Measurements from ENCODE around the gene GPS1.

Gene GPS1

DNA sequence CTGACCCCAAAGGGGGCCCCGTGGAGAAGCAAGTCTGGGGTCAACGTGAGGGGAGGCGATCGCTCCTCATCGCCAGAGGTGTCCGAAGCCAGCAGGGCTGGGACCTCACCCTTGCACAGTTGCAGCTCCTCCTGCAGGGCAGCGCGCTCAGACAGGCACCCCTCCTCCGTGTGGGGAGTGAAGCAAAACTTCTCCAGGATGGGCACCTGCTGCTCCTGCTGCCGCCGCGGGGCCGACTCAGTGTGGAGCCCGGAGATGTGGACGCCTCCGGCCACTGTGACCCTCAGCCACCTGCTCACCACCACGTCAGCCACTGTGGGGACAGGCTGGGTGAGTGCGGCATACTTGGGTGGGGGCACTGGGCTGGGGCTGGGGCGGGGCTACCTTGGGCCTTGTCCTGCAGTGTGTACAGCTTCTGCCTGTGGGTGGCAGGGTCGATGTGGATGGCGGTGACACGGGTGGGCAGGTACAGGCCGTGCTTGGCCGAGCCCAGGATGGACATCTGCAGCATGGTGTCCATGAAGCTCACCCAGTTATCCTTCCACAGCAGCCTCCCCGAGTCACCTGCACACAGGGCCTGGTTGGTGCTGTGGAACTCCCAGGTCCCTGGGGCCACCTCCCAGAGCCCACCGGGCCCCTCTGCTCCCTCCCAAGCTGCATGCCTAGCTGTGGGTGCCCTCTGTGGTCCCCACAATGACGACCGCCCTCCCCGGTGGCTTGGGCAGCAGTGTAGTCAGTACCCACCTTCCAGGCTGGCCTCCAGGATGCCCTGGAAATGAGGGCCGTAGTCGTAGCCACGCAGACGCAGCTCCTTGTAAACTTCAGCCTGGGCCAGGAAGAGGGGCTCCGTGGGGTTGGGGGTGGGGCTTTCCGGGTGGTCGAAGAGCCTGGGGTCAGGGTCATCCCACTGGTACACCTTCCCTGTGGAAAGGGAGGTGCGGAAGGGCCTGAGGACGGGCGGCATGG is 35.5 kb downstream of the GPS1 start:
- Histone ChIP-seq H3K4me3 (no peak overlapping the region), H3K27ac (no peak overlapping the region), H3K4me2 (no peak overlapping the region), H3K9me3 (replicated peaks in 1 of 11) (no peaks in the 10 kb centered on the region), H3K9ac (no peak overlapping the region), H3K4me1 (no peaks in the 10 kb centered on the region), H4K20me1 (peaks cover 0 to 100% (median 99%) of the 10 kb centered on the region in 11 experiments; a peak in 20 of 22 replicates), H3K36me3 (peaks cover 98 to 100% (median 100%) of the 10 kb centered on the region in 11 experiments), H3K27me3 (no peaks in the 10 kb centered on the region)
- TF ChIP-seq Cebpa-rat (IDR thresholded peaks at IDR 0.05): no peak

DNA sequence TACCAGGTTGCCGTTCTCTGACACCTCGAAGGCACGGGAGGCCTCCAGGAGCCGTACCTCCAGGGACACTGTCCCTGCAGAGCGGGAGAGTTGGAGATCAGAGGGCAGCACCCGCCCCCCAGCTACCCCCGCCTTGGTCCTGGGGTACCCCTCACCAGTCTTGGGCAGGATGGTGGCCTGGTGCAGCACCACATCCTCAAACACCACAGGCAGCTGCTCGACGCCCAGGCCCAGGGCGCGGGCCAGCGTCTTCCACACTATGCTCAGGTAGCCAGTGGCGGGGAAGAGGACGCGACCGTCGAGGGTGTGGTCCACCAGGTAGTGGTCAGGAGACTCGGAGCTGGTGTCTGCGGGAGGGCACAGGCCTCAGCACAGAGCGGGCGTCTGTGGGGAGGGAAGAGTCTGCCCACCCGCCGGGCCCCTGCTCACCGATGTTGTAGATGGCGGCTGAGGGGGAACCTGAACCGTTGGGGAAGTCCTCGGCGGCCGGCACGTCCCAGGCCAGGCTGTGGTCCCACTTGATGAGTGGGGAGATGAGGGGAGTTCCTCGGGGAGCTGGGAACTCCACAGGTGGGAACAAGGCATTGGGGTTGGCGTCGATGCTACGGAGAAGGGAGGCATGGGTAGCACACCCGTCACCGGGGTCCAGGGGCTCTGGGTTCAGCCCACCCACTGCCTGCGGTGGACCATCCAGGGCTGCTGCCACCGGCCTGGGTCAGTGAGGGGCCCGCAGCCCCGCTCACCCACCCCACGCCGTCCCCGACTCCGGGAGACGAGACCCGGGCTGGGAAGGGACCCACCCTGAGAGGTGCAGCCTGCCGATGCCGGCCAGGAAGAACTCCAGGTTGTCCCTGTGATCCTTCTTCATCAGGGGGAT is 36.5 kb downstream of the GPS1 start:
- peaks cover 0 to 100% (median 96%) of the 10 kb centered on the region in 11 experiments; a peak in 20 of 22 replicates for H4K20me1 ChIP-seq
- no peak overlapping the region for H3K4me2 ChIP-seq
- no peaks in the 10 kb centered on the region for H3K4me1 ChIP-seq
- no peak overlapping the region for H3K9ac ChIP-seq
- peaks cover 97 to 100% (median 100%) of the 10 kb centered on the region in 11 experiments for H3K36me3 ChIP-seq
- H3K27ac ChIP-seq: no peak overlapping the region
- no peak overlapping the region for H3K4me3 ChIP-seq
- no peaks in the 10 kb centered on the region for H3K27me3 ChIP-seq
- H3K9me3 ChIP-seq (replicated peaks in 1 of 11): no peaks in the 10 kb centered on the region
- TF ChIP-seq Cebpa-rat (IDR thresholded peaks at IDR 0.05): no peak

DNA sequence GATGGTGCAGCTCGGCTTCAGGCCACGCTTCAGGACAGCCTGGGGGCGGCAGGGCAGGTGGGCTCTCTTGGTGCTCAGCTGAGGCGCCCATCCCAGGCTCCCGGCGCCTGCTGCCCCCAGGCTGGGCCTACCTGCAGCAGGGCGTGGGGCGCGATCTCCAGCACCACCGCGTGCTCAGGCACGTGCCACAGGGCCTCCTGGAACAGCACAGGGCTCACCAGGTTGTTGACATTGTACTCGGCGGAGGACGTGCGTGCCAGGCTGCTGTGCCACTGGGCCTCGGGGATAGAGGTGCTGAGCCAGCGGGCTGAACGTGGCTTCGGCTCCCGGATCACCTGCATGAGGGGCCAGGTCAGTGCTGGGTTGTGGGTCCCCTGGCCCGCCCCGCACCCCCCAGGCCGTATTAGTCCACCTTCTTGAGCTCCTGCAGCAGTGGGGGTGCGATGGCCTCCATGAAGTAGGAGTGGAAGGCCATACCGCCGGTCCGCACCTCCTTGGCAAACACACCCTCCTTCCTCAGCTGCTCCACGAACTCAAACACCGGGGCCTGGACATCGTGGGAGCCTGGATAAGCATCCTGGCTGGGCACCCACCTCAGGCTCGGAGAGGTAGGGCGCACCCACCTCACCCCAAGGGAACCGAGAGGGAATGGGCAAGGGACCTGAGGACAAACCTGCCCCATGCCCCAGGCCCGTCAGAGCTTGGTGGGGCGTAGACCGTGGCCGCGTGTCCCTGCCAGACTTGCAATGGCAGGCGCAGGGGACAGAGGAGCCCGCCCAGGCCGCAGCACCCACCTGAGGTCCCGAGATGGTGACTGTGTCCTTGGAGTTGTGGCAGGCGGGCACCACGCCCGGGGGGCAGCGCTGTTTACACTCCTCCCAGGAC is 37.4 kb downstream of the GPS1 start:
- Histone ChIP-seq H3K36me3 (peaks cover 95 to 100% (median 99%) of the 10 kb centered on the region in 11 experiments), H3K4me3 (no peak overlapping the region), H3K27me3 (no peaks in the 10 kb centered on the region), H3K27ac (no peak overlapping the region), H3K4me1 (no peaks in the 10 kb centered on the region), H3K4me2 (no peak overlapping the region), H3K9me3 (replicated peaks in 1 of 11) (no peaks in the 10 kb centered on the region), H4K20me1 (peaks cover 0 to 100% (median 95%) of the 10 kb centered on the region in 11 experiments; a peak in 20 of 22 replicates), H3K9ac (no peak overlapping the region)
- TF ChIP-seq Cebpa-rat (IDR thresholded peaks at IDR 0.05): no peak

DNA sequence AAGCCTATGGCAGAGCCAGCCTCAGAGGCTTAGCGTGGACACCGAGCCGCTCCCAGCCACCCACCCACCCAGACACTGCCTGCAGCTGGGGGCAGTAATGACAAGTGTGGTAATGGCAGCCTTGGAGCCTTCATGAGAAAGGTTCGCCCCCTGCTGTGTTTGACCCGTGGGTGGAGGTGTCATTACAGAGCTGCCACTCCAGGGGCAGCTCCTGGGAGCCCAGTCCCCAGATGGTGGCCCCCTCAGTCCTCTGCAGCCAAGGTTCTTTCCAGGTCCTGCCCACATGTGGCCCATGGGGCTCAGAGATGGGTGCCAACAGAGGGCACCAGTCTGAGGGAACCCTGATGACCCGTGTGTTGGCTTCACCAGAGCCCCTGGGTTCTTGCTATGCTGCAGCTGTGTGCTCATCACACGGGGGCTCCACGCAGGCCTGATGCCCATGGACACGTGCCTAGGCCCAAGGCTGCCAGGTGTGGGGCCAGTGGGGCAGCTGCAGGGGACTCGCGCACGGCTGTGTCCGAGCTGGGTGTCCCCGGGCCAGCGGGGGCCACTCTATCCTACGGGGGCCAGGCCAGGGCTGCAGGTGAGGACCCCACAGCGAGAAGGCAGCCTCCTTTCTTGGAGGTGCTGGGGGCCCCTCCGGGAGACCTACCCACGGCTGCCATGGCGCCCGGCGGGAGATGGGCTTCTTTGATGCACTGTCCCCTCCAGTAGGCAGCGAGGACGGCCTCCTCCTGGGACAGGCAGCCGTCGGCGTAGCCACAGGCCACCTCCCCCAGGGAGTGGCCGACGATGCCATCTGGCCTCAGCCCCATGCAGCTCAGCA is 38.2 kb downstream of the GPS1 start:
- Histone ChIP-seq H3K9ac (no peak overlapping the region), H3K4me2 (no peak overlapping the region), H3K4me3 (no peak overlapping the region), H4K20me1 (peaks cover 0 to 99% (median 92%) of the 10 kb centered on the region in 11 experiments; a peak in 20 of 22 replicates), H3K27me3 (no peaks in the 10 kb centered on the region), H3K27ac (no peak overlapping the region), H3K36me3 (peaks cover 91 to 99% (median 97%) of the 10 kb centered on the region in 11 experiments), H3K9me3 (replicated peaks in 1 of 11) (no peaks in the 10 kb centered on the region), H3K4me1 (0 out of 20 replicates have a peak, but pooled peaks cover 0 to under 1% (median 0%) of the 10 kb centered on the region in 10 experiments)
- TF ChIP-seq Cebpa-rat (IDR thresholded peaks at IDR 0.05): no peak

DNA sequence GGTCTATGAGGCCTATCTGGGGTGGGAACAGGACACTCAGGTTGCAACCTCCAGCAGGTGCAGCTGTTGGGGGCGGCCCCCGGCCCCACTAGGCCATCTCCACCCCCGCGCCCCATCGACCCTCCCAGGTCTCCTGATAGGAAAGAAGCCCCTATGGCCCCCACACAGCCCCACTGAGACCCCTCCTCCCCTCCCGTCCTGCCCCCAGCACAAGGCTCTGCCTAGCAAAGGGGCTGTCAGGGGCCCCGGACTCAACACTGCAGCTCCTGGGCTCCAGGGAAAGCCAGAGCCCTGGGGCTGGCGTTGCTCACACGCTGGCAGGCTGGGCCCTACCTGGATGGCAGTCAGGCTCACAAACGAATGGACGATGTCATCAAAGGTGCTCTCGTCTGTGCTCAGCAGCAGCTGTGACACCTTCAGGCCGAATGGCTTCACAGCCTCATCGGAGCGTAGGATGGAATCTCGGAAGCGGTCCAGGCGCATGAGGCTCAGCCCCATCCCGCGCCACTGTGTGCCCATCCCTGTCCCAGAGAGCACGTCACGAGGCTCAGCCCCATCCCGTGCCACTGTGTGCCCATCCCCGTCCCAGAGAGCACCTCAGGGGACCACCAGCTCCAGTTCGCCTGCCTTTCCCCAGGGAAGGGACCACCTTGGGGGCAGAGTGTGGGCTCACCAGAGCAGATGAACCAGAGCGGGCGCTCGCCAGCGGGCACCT is 39.0 kb downstream of the GPS1 start:
- TF ChIP-seq Cebpa-rat (IDR thresholded peaks at IDR 0.05): no peak
- no peaks in the 10 kb centered on the region for H3K27me3 ChIP-seq

DNA sequence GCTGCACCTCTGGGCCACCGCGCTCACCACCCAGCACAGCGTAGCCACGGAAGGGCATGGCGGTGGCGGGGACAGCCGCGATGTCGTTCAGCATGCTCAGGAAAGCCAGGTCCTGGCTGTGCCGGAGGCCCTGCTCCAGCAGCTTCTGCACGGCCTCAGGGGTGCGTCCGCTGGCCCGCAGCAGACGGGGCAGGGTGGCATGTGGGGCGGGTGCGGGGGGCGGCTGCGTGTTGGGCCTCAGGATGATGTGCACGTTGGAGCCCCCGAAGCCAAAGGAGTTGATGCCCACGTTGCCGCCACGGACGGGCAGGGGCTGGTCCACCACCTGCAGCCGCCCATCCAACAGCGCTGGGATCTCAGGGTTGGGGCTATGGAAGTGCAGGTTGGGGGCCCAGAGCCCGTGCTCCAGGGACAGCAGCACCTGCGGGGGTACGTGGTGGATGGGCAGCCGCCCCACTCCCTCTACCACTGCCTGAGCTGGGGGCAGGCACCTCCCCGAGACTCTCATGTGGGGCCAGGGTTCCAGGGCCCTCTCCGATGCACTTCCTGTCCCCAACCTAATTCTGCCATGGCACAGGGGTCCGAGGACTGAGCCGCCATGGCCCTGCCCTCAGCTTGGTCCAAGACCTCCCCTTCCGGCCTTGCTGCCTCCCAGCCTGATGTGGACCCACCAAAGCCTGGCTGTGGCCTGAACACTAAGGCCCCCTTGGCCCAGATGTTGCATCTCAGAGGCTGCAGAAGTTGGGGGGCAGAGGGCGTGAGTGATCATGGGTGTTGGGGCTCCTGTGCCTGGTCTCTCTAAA is 39.8 kb downstream of the GPS1 start:
- Histone ChIP-seq H3K27me3 (no peaks in the 10 kb centered on the region), H3K27ac (no peak overlapping the region), H3K4me1 (peaks cover 9 to 16% (median 12%) of the 10 kb centered on the region in 10 experiments), H3K36me3 (peaks cover 89 to 99% (median 97%) of the 10 kb centered on the region in 11 experiments), H4K20me1 (peaks cover 12 to 99% (median 92%) of the 10 kb centered on the region in 11 experiments; a peak in 21 of 22 replicates), H3K4me3 (no peak overlapping the region), H3K9me3 (replicated peaks in 1 of 11) (no peaks in the 10 kb centered on the region), H3K4me2 (no peak overlapping the region), H3K9ac (peak overlapping the region in 1 of 11 experiments; percentile 15; a peak in 1 of 22 replicates)
- TF ChIP-seq Cebpa-rat (IDR thresholded peaks at IDR 0.05): no peak

More for the DNA sequence above, 39.0 kb downstream of the GPS1 start:
- H4K20me1 ChIP-seq: peaks cover 5 to 99% (median 92%) of the 10 kb centered on the region in 11 experiments; a peak in 21 of 22 replicates
- H3K9me3 ChIP-seq (replicated peaks in 1 of 11): no peaks in the 10 kb centered on the region
- no peak overlapping the region for H3K9ac ChIP-seq
- H3K4me1 ChIP-seq: peaks cover 1 to 8% (median 4%) of the 10 kb centered on the region in 10 experiments; a peak in 16 of 20 replicates
- H3K27ac ChIP-seq: no peak overlapping the region
- H3K4me2 ChIP-seq: no peak overlapping the region
- H3K4me3 ChIP-seq: no peak overlapping the region
- peaks cover 92 to 99% (median 97%) of the 10 kb centered on the region in 11 experiments for H3K36me3 ChIP-seq
